GM12891 (cell line): ENCODE measurements around the gene ISOC2.

Experiments
- POLR2A ChIP-seq: IDR thresholded peaks from 2 replicates; pipeline ENCODE4 v1.6.1; 2011; ENCODE audit warnings: low read depth, low read length, control low read depth
- POLR2AphosphoS5 ChIP-seq: IDR thresholded peaks from 2 replicates; pipeline ENCODE4 v1.6.1; 2011; ENCODE audit warnings: low read depth, low read length, control low read depth
- POU2F2 ChIP-seq: IDR thresholded peaks from 2 replicates; pipeline ENCODE4 v1.6.1; 2011; ENCODE audit warnings: low read depth, mild to moderate bottlenecking, control low read depth, low read length, moderate library complexity
- TAF1 ChIP-seq: IDR thresholded peaks from 2 replicates; pipeline ENCODE4 v1.6.1; 2011; ENCODE audit warnings: low read depth, low read length, control low read depth

DNA sequence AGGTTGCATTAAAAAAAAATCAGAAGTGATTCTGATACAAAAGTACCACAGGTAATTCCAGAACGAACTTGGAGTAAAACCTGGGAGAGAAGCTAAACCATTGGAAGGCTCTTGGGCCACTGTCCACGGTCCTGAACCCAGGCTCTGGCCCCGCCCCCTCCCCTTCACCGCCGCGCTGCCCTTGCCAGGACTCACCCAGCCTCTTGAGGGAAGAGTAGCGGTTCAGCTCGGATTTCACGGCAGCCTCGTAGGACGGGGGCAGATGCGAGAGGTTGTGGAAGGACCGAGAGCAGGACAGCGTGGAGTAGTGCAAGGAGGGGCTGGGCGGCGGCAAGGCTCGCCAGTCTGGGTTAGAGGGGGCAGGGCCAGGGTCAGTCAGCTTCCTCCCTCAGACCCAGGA lies 24.0 kb downstream of the ISOC2 start:
- no peak for TF ChIP-seq POLR2AphosphoS5
- TF ChIP-seq POLR2A, result no peak
- no peak for TF ChIP-seq TAF1
- no peak for TF ChIP-seq POU2F2
